Measurements from ENCODE around the gene IQCM.
A peak's percentile ranks its signal among the peaks of the same experiment; 100 is the strongest.

IQCM gene

DNA sequence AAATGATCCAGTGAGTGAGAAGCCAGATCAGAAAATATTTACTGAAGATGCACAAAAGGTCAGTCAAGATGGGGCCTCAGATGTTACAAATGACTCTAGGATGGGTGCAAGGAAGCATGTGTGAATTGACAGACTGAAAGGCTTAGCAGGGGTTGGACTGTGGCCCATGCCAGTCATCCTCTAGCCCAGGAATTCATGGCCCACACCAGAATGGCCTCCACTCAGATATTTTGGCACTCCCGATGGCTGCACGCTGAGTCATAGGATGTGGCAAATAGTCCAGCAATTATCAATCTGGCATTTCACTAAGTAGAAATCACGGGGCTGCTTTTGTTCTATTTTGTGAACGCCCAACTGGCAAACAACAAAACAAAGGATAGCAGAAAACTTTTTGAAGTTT is 406.5 kb downstream of the IQCM start:
- no peak for DNase-seq (ENCODE audit: extremely low read depth, insufficient read length)
- no peak overlapping the region for H3K4me3 ChIP-seq (replicated peaks; ENCODE audit: low read depth, low read length)
- H3K27me3 ChIP-seq (replicated peaks; ENCODE audit: control insufficient read depth, insufficient read depth, low read length), result no peaks in the 10 kb centered on the region
- no peaks in the 10 kb centered on the region for H3K36me3 ChIP-seq (ENCODE audit: control insufficient read depth, insufficient read depth, low read length)
- TF ChIP-seq, protein P1, sequence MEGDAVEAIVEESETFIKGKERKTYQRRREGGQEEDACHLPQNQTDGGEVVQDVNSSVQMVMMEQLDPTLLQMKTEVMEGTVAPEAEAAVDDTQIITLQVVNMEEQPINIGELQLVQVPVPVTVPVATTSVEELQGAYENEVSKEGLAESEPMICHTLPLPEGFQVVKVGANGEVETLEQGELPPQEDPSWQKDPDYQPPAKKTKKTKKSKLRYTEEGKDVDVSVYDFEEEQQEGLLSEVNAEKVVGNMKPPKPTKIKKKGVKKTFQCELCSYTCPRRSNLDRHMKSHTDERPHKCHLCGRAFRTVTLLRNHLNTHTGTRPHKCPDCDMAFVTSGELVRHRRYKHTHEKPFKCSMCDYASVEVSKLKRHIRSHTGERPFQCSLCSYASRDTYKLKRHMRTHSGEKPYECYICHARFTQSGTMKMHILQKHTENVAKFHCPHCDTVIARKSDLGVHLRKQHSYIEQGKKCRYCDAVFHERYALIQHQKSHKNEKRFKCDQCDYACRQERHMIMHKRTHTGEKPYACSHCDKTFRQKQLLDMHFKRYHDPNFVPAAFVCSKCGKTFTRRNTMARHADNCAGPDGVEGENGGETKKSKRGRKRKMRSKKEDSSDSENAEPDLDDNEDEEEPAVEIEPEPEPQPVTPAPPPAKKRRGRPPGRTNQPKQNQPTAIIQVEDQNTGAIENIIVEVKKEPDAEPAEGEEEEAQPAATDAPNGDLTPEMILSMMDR (IDR thresholded peaks at IDR 0.05; ENCODE audit: insufficient read depth, low read length, poor library complexity, severe bottlenecking), result no peak

DNA sequence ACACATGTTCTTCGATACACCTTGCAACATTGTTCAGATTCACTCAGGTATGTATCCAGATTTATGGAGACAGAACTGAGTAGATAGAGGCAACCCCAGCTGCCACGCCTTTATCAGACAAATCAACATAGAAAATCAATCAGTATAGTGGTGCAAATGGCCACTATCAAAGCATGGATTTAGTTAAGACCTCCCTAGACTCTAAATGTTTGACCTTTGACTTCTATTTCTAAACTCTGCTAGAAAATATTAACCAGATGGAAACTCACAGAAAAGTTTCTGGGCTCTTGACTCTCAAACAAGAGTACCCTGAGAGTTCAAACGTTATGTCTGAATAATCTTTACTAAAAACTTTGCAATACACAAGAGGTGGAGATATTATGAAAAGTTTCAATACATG is 411.5 kb downstream of the IQCM start:
- no peak for DNase-seq (ENCODE audit: extremely low read depth, insufficient read length)
- Histone ChIP-seq H3K36me3 (ENCODE audit: control insufficient read depth, insufficient read depth, low read length) (no peaks in the 10 kb centered on the region), H3K4me3 (replicated peaks; ENCODE audit: low read depth, low read length) (no peak overlapping the region), H3K27me3 (replicated peaks; ENCODE audit: control insufficient read depth, insufficient read depth, low read length) (no peaks in the 10 kb centered on the region)
- TF ChIP-seq, protein P1 (IDR thresholded peaks at IDR 0.05; ENCODE audit: insufficient read depth, low read length, poor library complexity, severe bottlenecking), result no peak

DNA sequence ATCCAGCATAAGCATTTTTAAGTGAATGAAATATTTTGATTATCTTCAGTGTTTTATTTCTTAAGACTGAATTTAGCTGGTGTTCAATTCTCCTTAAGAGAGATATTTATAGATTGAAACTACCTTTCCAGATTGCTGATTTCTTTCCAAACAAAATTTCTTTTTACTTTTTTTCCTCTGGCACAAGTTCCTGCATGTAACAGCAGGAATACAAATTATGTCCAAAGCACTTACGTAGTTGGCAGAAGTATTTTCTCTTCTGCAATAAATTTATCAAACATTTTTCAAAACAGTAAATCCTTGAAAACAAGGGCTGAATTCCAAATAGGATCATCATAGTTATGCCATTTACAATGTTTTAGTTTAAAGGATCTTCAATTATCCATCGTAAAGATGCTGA is 412.6 kb downstream of the IQCM start:
- TF ChIP-seq, protein P1 (IDR thresholded peaks at IDR 0.05; ENCODE audit: insufficient read depth, low read length, poor library complexity, severe bottlenecking), result no peak
- no peaks in the 10 kb centered on the region for H3K36me3 ChIP-seq (ENCODE audit: control insufficient read depth, insufficient read depth, low read length)
- no peak overlapping the region for H3K4me3 ChIP-seq (replicated peaks; ENCODE audit: low read depth, low read length)
- no peaks in the 10 kb centered on the region for H3K27me3 ChIP-seq (replicated peaks; ENCODE audit: control insufficient read depth, insufficient read depth, low read length)
- no peak for DNase-seq (ENCODE audit: extremely low read depth, insufficient read length)

DNA sequence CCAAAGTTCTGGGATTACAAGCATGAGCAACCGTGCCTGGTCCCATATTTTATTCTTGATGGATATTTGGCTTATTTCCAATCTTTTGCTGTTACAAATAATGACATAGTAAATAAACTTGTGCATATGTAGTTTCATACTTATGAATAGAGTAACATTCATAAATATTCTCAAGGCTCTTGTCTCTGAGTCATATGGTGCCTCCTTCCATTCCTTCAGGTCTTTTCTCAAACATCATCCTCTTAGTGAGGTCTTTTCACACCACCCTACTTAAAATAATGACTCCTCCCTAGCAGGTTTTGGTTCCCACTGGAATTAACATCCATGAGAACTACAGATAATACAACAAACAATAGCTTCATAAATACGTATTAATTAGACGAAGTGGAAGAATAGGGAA is 416.6 kb downstream of the IQCM start:
- Histone ChIP-seq H3K36me3 (ENCODE audit: control insufficient read depth, insufficient read depth, low read length) (no peaks in the 10 kb centered on the region), H3K27me3 (replicated peaks; ENCODE audit: control insufficient read depth, insufficient read depth, low read length) (no peaks in the 10 kb centered on the region), H3K4me3 (replicated peaks; ENCODE audit: low read depth, low read length) (no peak overlapping the region)
- TF ChIP-seq, protein P1 (IDR thresholded peaks at IDR 0.05; ENCODE audit: insufficient read depth, low read length, poor library complexity, severe bottlenecking), result no peak
- DNase-seq (ENCODE audit: extremely low read depth, insufficient read length), result no peak

DNA sequence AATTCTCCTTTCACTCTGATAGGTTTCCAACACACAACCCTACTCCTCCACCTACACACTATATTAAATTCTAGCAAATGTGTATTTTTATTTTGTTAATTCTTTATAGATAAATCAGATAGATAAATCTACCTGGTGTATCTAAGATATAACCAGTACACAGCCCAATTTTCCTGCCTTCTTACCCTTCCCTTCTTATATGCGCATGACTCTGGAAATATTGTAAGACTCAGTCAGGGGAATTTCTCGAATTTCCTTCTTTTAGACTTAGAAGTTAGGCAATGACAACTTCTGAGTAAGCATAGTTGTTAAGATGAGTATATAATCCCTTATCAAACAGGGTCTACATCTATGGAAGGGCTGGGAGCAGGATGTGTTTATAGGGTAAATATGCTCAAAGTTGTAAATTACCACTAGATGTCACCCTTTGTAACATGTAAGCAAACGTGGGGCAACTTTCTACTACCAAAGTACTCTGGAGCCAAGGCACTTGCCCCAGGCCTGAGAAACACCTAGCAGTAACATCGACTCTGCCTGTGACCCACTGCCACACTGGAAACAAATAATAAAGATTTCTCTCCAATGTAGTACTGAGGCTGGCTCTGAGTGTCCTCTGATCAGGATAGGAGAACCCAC is 444.7 kb downstream of the IQCM start:
- Histone ChIP-seq H3K36me3 (ENCODE audit: control insufficient read depth, insufficient read depth, low read length) (no peaks in the 10 kb centered on the region), H3K27me3 (replicated peaks; ENCODE audit: control insufficient read depth, insufficient read depth, low read length) (no peaks in the 10 kb centered on the region), H3K4me3 (replicated peaks; ENCODE audit: low read depth, low read length) (no peak overlapping the region)
- no peak for DNase-seq (ENCODE audit: extremely low read depth, insufficient read length)
- TF ChIP-seq, protein P1 (IDR thresholded peaks at IDR 0.05; ENCODE audit: insufficient read depth, low read length, poor library complexity, severe bottlenecking), result peak; percentile 40

DNA sequence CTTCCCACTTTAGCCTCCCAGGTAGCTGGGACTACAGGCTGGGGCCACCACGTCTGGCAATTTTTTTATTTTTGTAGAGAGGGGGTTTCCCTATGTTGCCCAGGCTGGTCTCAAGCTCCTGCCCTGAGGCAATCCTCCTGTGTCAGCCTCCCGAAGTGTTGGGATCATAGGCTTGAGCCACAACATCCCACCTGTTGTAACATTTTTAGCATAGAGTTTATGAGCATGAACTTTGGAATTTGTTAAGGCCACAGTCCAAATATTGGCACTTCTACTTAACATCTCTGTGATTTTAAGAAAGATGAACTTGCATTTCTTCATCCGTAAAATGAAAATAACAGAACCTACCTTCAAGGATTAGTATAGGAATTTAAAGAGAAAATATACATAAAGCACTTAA is 445.6 kb downstream of the IQCM start:
- Histone ChIP-seq H3K27me3 (replicated peaks; ENCODE audit: control insufficient read depth, insufficient read depth, low read length) (no peaks in the 10 kb centered on the region), H3K4me3 (replicated peaks; ENCODE audit: low read depth, low read length) (no peak overlapping the region), H3K36me3 (ENCODE audit: control insufficient read depth, insufficient read depth, low read length) (no peaks in the 10 kb centered on the region)
- TF ChIP-seq, protein P1 (IDR thresholded peaks at IDR 0.05; ENCODE audit: insufficient read depth, low read length, poor library complexity, severe bottlenecking), result no peak
- DNase-seq (ENCODE audit: extremely low read depth, insufficient read length), result no peak
